HAP-1 (cell line): Measurements from ENCODE around the gene TRAPPC14.
"Not testable (repeated sequence)": the region's sequence is repeated elsewhere in the genome, so short reads cannot be mapped to it uniquely, and the experiment has no call there.

Experiments used
- DNase-seq, 2 experiments: peaks; one replicate each; pipeline ENCODE4 v3.0.0-alpha.2; 2016 to 2020; ENCODE audit warnings: low spot score in 2 of 2
- H3K27me3 ChIP-seq: fragments of 250-450 bp; sonication (Bioruptor Pico); 2 replicates; pipeline ENCODE4 v1.5.1; 2020; ENCODE audit warnings: low read depth, mild to moderate bottlenecking, moderate library complexity
- H3K36me3 ChIP-seq: fragments of 250-450 bp; sonication (Bioruptor Pico); replicated peaks from 2 replicates; pipeline ENCODE4 v1.5.1; 2020; ENCODE audit warnings: mild to moderate bottlenecking
- H3K4me1 ChIP-seq: fragments of 250-450 bp; sonication (Bioruptor Pico); 2 replicates; pipeline ENCODE4 v1.5.1; 2020; ENCODE audit warnings: mild to moderate bottlenecking
- H3K4me3 ChIP-seq: fragments of 250-450 bp; sonication (Bioruptor Pico); 2 replicates; pipeline ENCODE4 v1.5.1; 2020; ENCODE audit warnings: mild to moderate bottlenecking, moderate library complexity
- H3K9me3 ChIP-seq: fragments of 250-450 bp; sonication (Bioruptor Pico); 2 replicates; pipeline ENCODE4 v1.5.1; 2020; ENCODE audit warnings: mild to moderate bottlenecking, moderate library complexity
- in situ Hi-C: fragments of 300-500 bp; cut with MboI; formaldehyde crosslinking; loops from 3 replicates; pipeline ENCODE4 v1.14.3; 2020; ENCODE audit warnings: low sequenced_read_pairs, inconsistent platforms, mixed read lengths

TRAPPC14 gene, protein sequence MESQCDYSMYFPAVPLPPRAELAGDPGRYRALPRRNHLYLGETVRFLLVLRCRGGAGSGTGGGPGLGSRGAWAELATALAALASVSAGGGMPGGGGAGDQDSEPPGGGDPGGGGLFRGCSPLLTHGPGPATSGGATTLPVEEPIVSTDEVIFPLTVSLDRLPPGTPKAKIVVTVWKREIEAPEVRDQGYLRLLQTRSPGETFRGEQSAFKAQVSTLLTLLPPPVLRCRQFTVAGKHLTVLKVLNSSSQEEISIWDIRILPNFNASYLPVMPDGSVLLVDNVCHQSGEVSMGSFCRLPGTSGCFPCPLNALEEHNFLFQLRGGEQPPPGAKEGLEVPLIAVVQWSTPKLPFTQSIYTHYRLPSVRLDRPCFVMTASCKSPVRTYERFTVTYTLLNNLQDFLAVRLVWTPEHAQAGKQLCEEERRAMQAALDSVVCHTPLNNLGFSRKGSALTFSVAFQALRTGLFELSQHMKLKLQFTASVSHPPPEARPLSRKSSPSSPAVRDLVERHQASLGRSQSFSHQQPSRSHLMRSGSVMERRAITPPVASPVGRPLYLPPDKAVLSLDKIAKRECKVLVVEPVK

GRCh38 chr7:100158229-100159098 lies at the start of gene TRAPPC14:
Gene TRAPPC14 (minus strand): TSS chr7:100158723. CDS start chr7:100158499, 224 bp downstream.
- peaks cover 33% of the 10 kb centered on the region for H3K36me3 ChIP-seq
- in situ Hi-C loops: no loop called here
- DNase-seq: peak; percentile 91 to 98
- no peaks in the 10 kb centered on the region for H3K9me3 ChIP-seq
- peaks cover 5% of the 10 kb centered on the region; the same call in 1 of the 2 replicates for H3K4me1 ChIP-seq
- no peaks in the 10 kb centered on the region for H3K27me3 ChIP-seq
- peak within 1 kb of the TSS; percentile 72 for H3K4me3 ChIP-seq

- no peaks in the 10 kb centered on the region for H3K4me1 ChIP-seq
Observed at GRCh38 chr7:100204454-100204853, 45.9 kb upstream of the TRAPPC14 start.

GRCh38 chr7:100200693-100201092 lies 42.2 kb upstream of the TRAPPC14 start:
- Histone ChIP-seq H3K9me3 (no peaks in the 10 kb centered on the region), H3K36me3 (no peaks in the 10 kb centered on the region), H3K4me3 (no peak overlapping the region), H3K27me3 (peaks cover 18% of the 10 kb centered on the region), H3K4me1 (no peaks in the 10 kb centered on the region)
- in situ Hi-C loops: no loop called here
- no peak for DNase-seq

More at GRCh38 chr7:100204454-100204853, 45.9 kb upstream of the TRAPPC14 start:
- H3K4me3 ChIP-seq: no peak overlapping the region
- in situ Hi-C loops: no loop called here
- peaks cover 23% of the 10 kb centered on the region for H3K27me3 ChIP-seq
- DNase-seq: no peak
- no peaks in the 10 kb centered on the region; the same call in 1 of the 2 replicates for H3K9me3 ChIP-seq
- H3K36me3 ChIP-seq: no peaks in the 10 kb centered on the region

GRCh38 chr7:100198266-100198665 lies 39.7 kb upstream of the TRAPPC14 start:
- in situ Hi-C loops: no loop called here
- Histone ChIP-seq H3K4me3 (no peak overlapping the region), H3K9me3 (no peaks in the 10 kb centered on the region), H3K4me1 (no peaks in the 10 kb centered on the region), H3K27me3 (peaks cover 18% of the 10 kb centered on the region), H3K36me3 (no peaks in the 10 kb centered on the region)
- DNase-seq: no peak

GRCh38 chr7:100195901-100196322 lies 37.4 kb upstream of the TRAPPC14 start:
- DNase-seq, H3K4me1 ChIP-seq, H3K36me3 ChIP-seq, H3K4me3 ChIP-seq, H3K9me3 ChIP-seq, H3K27me3 ChIP-seq, in situ Hi-C loops: not testable (repeated sequence)

DNA sequence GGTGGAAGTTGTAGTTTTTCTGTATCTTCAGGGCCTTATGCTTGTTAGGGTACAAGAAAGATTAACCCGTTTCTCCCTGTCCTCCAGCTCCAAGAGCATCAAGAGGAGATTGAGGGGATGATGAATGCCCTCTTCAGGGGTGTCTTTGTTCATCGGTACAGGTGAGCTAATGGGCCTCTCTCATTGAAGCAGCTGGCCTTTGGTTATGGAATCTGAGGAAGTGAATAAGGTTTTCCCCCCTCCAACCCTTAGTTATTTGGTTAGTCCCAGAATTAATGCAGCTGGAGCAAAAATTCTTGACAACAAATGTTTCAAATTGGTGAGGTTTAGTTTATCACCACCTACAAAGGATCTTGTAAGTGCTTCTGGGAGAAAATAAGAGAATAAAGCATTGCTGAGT lies 36.7 kb upstream of the TRAPPC14 start:
- in situ Hi-C loops: no loop called here
- no peak for DNase-seq
- Histone ChIP-seq H3K9me3 (no peaks in the 10 kb centered on the region), H3K36me3 (no peaks in the 10 kb centered on the region), H3K4me1 (peaks cover 4% of the 10 kb centered on the region), H3K4me3 (no peak overlapping the region), H3K27me3 (0 out of 2 replicates have a peak, but pooled peaks cover 3% of the 10 kb centered on the region)

- Histone ChIP-seq H3K36me3 (no peaks in the 10 kb centered on the region), H3K27me3 (no peaks in the 10 kb centered on the region), H3K4me1 (peaks cover 7% of the 10 kb centered on the region), H3K9me3 (no peaks in the 10 kb centered on the region), H3K4me3 (no peak overlapping the region)
- in situ Hi-C loops: no loop called here
- no peak for DNase-seq
Observed at GRCh38 chr7:100192969-100193368, 34.4 kb upstream of the TRAPPC14 start.

- H3K27me3 ChIP-seq, H3K36me3 ChIP-seq, H3K4me3 ChIP-seq, DNase-seq, in situ Hi-C loops, H3K4me1 ChIP-seq, H3K9me3 ChIP-seq: not testable (repeated sequence)
Observed at GRCh38 chr7:100192281-100192862, 33.8 kb upstream of the TRAPPC14 start.

- Histone ChIP-seq H3K36me3 (no peaks in the 10 kb centered on the region), H3K27me3 (no peaks in the 10 kb centered on the region), H3K4me3 (no peak overlapping the region), H3K9me3 (no peaks in the 10 kb centered on the region), H3K4me1 (peaks cover 7% of the 10 kb centered on the region)
- DNase-seq: no peak
- in situ Hi-C loops: no loop called here
Observed at GRCh38 chr7:100191775-100192174, 33.3 kb upstream of the TRAPPC14 start.

GRCh38 chr7:100190048-100190711 lies 31.7 kb upstream of the TRAPPC14 start:
- Histone ChIP-seq H3K9me3 (no peaks in the 10 kb centered on the region), H3K27me3 (no peaks in the 10 kb centered on the region), H3K4me1 (peaks cover 7% of the 10 kb centered on the region), H3K36me3 (no peaks in the 10 kb centered on the region), H3K4me3 (no peak overlapping the region)
- peak in 1 of 2 experiments; percentile 42 for DNase-seq
- in situ Hi-C loops: no loop called here

GRCh38 chr7:100189061-100189460 lies 30.5 kb upstream of the TRAPPC14 start:
- DNase-seq: no peak
- Histone ChIP-seq H3K36me3 (no peaks in the 10 kb centered on the region), H3K4me3 (no peak overlapping the region), H3K4me1 (peaks cover 7% of the 10 kb centered on the region), H3K9me3 (no peaks in the 10 kb centered on the region), H3K27me3 (no peaks in the 10 kb centered on the region)
- in situ Hi-C loops: no loop called here

- DNase-seq: no peak
- Histone ChIP-seq H3K36me3 (no peaks in the 10 kb centered on the region), H3K4me3 (no peak overlapping the region), H3K27me3 (peaks cover 2% of the 10 kb centered on the region; the same call in 1 of the 2 replicates), H3K4me1 (peaks cover 7% of the 10 kb centered on the region), H3K9me3 (no peaks in the 10 kb centered on the region)
- in situ Hi-C loops: no loop called here
Observed at GRCh38 chr7:100185726-100186125, 27.2 kb upstream of the TRAPPC14 start.

DNA sequence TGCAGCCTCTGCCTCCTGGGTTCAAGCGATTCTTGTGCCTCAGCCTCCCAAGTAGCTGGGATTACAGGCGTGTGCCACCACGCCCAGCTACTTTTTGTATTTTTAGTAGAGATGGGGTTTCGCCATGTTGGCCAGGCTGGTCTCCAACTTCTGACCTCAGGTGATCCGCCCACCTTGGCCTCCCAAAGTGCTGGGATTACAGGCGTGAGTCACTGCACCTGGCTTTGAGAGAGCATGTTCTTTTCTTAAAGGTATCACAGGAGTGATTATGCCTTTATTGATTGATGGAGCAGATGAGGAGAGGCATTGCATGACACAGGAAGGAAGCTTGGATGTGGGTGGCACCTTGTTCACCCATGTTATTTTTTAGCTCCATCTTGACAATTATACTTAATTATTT lies 24.6 kb upstream of the TRAPPC14 start:
- H3K4me1 ChIP-seq, H3K9me3 ChIP-seq, H3K36me3 ChIP-seq, H3K4me3 ChIP-seq, in situ Hi-C loops, DNase-seq, H3K27me3 ChIP-seq: not testable (repeated sequence)
